ENCODE data around the gene PCSK5. TPM values are rescaled to one million over a fixed set of nuclear protein-coding genes. Genes with fewer than 3 reads are reported as not detected.

PCSK5 gene
- polyA plus RNA-seq, 1 experiment, result 0.74 TPM

DNA sequence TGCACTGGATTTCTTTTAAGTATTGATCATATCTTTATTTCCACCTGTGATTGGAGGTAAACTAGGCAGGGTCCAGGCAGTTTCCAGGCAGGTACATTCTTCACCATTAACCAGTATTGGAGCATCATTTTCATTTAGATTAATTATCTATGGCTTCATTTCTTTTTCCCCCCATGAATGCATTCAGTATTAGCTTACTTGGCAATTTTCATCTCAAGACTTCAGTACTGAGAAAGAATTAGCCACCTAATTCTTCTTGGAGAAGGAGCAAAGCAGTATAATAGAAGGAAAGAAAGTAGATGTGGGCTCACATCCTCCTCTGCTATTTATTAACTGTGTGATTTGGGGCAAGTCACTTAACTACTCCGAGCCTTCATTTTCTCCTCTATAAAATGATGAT lies 295.0 kb downstream of the PCSK5 start:
- Histone ChIP-seq H3K36me3 (ENCODE audit: control insufficient read depth, insufficient read depth, low read length) (no peaks in the 10 kb centered on the region), H3K4me3 (ENCODE audit: low read depth, low read length) (no peak overlapping the region), H3K27me3 (ENCODE audit: control insufficient read depth, insufficient read depth, low read length) (no peaks in the 10 kb centered on the region; the same call in 1 of the 2 replicates)
- POLR2A ChIA-PET, result no interaction called here
- TF ChIP-seq, protein P1, sequence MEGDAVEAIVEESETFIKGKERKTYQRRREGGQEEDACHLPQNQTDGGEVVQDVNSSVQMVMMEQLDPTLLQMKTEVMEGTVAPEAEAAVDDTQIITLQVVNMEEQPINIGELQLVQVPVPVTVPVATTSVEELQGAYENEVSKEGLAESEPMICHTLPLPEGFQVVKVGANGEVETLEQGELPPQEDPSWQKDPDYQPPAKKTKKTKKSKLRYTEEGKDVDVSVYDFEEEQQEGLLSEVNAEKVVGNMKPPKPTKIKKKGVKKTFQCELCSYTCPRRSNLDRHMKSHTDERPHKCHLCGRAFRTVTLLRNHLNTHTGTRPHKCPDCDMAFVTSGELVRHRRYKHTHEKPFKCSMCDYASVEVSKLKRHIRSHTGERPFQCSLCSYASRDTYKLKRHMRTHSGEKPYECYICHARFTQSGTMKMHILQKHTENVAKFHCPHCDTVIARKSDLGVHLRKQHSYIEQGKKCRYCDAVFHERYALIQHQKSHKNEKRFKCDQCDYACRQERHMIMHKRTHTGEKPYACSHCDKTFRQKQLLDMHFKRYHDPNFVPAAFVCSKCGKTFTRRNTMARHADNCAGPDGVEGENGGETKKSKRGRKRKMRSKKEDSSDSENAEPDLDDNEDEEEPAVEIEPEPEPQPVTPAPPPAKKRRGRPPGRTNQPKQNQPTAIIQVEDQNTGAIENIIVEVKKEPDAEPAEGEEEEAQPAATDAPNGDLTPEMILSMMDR (IDR thresholded peaks at IDR 0.05; ENCODE audit: insufficient read depth, low read depth, low read length), result no peak
- CTCF ChIA-PET, result no interaction called here
- DNase-seq (ENCODE audit: low read depth), result no peak

DNA sequence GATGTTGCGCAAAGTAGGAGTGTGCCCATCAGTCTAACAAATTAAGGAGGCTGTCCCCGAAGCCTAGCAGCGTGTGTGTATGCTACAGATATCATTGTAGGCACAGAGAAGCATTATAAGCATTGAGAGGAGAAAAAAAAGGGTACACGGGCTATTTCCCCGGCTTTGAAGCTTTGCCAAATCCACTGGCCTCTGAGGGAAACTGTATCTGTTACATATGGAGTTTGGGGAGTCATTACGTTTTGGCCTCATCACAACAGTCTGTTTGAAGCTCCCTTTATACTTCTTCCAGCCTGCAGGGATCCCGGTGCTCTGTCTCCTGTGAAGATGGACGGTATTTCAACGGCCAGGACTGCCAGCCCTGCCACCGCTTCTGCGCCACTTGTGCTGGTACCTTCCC lies 297.8 kb downstream of the PCSK5 start:
- CTCF ChIA-PET, result no interaction called here
- Histone ChIP-seq H3K27me3 (ENCODE audit: control insufficient read depth, insufficient read depth, low read length) (no peaks in the 10 kb centered on the region; the same call in 1 of the 2 replicates), H3K4me3 (ENCODE audit: low read depth, low read length) (no peak overlapping the region), H3K36me3 (ENCODE audit: control insufficient read depth, insufficient read depth, low read length) (no peaks in the 10 kb centered on the region)
- DNase-seq (ENCODE audit: low read depth), result no peak
- POLR2A ChIA-PET, result no interaction called here
- TF ChIP-seq, protein P1 (IDR thresholded peaks at IDR 0.05; ENCODE audit: insufficient read depth, low read depth, low read length), result no peak

DNA sequence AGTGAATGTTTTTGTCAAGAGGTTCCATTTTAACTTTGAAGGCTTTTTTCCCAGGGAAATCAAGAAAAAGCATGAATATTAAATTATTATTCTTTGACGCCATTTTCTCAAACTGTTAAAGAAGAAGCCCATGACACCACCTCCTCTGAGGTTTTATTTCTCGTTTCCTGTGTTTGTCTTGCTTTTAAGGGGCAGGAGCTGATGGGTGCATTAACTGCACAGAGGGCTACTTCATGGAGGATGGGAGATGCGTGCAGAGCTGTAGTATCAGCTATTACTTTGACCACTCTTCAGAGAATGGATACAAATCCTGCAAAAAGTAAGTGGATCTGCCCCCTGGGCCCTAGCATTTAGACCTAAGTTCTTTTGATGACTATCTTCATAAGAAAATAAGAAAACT lies 298.4 kb downstream of the PCSK5 start:
- Histone ChIP-seq H3K27me3 (ENCODE audit: control insufficient read depth, insufficient read depth, low read length) (no peaks in the 10 kb centered on the region), H3K36me3 (ENCODE audit: control insufficient read depth, insufficient read depth, low read length) (no peaks in the 10 kb centered on the region), H3K4me3 (ENCODE audit: low read depth, low read length) (no peak overlapping the region)
- ChIA-PET POLR2A (no interaction called here), CTCF (no interaction called here)
- TF ChIP-seq, protein P1 (IDR thresholded peaks at IDR 0.05; ENCODE audit: insufficient read depth, low read depth, low read length), result no peak
- DNase-seq (ENCODE audit: low read depth), result no peak

DNA sequence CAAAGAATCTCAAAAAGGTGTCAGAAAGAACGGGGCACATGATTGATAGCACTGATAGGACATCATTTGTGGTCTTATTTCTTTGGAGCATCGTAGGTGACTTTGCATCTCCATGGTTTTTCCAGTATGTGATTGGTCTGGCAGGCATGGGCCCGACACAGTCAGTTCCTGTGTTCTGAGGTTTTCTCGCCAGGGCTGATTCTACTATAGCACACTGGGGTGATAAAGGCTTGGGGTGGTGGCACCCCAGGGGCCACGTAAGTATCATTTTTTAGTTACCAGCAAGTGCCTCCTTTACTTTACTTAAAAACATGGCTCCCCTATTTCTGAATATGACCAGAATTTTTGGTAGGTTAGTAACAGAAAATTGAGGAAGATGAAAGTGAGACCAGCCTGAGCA lies 301.0 kb downstream of the PCSK5 start:
- CTCF ChIA-PET, result no interaction called here
- TF ChIP-seq, protein P1 (IDR thresholded peaks at IDR 0.05; ENCODE audit: insufficient read depth, low read depth, low read length), result no peak
- no peak for DNase-seq (ENCODE audit: low read depth)
- POLR2A ChIA-PET, result no interaction called here
- no peaks in the 10 kb centered on the region for H3K27me3 ChIP-seq (ENCODE audit: control insufficient read depth, insufficient read depth, low read length)
- no peak overlapping the region for H3K4me3 ChIP-seq (ENCODE audit: low read depth, low read length)
- H3K36me3 ChIP-seq (ENCODE audit: control insufficient read depth, insufficient read depth, low read length), result no peaks in the 10 kb centered on the region

DNA sequence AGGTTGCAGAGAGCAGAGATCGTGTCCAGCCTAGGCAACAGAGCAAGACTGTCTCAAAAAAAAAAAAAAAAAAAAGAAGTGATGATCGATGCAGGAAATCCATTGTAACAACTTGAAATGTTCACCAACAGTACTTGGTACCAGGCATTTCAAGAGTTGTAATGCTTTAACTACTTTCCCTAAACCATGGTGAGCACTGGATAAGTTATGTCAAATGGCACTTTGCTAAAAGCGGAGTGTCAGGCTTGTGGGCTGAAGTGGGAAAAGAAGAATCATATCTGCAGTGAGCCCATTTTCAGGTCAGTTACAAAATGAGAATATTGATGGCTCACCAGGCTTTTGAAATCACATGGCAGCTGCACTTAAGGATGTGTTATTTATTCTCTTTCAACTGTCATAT lies 301.5 kb downstream of the PCSK5 start:
- no peak for DNase-seq (ENCODE audit: low read depth)
- H3K27me3 ChIP-seq (ENCODE audit: control insufficient read depth, insufficient read depth, low read length), result no peaks in the 10 kb centered on the region
- ChIA-PET CTCF (no interaction called here), POLR2A (no interaction called here)
- TF ChIP-seq, protein P1 (IDR thresholded peaks at IDR 0.05; ENCODE audit: insufficient read depth, low read depth, low read length), result no peak
- H3K36me3 ChIP-seq (ENCODE audit: control insufficient read depth, insufficient read depth, low read length), result no peaks in the 10 kb centered on the region
- H3K4me3 ChIP-seq (ENCODE audit: low read depth, low read length), result no peak overlapping the region
